COLO668 (cell line): ENCODE results near the gene RAPGEF5.

Source experiments
- DNase-seq: peaks from one replicate; lab custom pipeline; 2025; ENCODE audit not compliant: unreplicated experiment; lab: John Stamatoyannopoulos, UW

RAPGEF5 gene

DNA sequence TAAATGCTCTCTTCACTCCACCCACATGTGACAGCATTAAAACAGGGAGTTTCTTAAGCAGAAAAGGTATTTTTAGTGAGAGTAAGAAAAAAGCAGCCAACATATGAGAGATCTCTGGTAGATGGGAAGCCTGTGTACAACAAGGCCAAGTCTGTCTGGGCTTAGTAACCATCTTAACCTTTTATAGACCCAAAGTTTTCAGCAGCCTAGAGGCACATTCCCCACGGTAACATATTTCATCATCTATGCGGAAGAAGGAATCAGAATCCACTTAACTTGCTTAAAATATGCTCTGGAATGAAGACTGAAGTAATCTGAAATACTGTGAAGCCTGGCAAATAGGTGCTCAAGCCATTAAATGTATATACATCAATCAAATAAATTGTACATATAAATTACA lies 127.8 kb downstream of the RAPGEF5 start:
- no peak for DNase-seq

DNA sequence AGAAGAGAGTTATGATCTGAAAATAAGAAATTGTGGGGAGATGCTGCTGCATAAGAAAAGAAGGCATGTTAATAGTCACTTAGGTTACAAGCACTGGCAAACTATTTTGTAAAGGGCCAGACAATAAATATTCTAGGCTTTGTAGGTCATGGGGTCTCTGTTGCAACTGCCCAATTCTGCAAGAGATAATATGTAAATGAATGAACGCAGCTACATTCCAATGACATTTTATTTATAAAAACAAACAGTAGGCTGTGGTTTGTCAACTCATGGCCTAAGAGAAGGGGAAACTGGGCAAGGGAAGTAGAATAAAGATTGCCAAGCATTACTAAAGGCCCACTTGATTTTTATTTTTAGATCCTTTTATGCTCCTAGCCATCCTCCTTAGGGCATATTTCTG lies 133.1 kb downstream of the RAPGEF5 start:
- DNase-seq, result no peak

DNA sequence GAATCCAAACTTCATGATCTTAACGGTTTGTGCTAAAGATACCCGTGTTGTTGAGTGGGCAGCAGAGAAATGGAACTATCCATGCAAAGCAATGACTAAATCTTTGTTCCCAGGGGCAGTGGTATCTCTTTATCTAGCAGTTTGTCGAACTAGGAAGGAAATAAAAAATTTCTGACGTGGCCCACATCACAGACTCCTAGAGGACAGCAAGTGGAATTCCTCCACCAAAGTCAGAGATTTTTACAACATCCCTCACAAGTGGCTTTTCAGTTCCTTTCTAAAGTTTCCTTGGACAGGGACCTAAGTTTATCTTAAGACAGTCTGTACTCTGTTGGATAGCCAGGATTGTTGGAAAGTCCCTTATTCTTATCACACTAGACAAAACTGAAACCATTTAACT lies 136.0 kb downstream of the RAPGEF5 start:
- no peak for DNase-seq

DNA sequence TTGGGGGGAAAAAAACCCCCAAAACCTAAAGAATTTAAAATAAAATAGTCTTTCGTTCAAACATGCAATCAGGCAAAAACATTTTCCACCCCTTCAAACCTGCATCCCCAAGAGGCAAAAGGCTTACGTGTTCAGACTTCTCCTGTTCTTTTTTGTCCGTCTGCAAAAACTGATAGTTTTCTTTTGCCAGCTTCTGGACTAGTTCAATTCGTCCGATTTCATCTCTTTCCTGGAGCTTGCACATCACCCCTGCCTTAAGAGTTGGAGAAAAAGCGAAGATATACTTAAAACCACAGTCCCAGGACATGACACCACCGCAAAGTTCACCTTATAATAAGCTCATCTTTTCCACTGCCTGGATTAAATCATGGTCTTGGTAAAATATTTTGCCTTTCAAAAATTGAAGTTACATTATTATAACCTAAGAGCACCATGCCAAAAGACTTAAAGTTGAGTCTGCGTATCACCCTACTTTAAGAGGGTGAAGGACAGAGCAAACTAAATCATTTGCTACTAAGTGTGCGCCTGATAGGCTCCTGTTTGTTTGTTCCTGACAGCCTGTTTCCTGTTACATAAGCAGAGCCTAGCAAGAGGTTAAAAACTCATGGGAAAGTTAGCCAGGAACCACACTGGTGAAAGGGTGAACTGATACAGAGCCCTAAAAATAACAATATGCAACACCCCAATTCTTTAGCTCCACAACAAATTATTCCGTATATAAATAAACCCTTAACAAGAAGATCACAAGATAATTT lies 137.0 kb downstream of the RAPGEF5 start:
- no peak for DNase-seq

DNA sequence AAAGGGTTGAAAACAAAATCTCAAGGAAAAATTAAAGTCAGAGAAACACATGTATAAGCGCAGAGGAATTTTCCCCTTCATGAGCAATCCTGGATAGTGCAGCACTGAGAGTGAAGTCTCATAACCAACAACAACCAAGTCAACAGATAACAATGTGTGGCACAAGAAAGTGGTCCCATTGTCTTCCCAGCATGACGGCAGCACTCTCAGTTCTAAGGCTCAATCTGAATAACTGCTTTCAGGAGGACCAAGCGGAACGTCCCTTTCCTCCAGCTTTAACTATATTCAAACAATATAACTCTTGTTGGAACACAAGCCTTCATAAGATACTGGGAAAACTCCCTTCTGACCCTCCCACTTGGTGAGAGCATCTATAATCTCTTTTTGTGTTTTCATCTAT lies 137.9 kb downstream of the RAPGEF5 start:
- no peak for DNase-seq

DNA sequence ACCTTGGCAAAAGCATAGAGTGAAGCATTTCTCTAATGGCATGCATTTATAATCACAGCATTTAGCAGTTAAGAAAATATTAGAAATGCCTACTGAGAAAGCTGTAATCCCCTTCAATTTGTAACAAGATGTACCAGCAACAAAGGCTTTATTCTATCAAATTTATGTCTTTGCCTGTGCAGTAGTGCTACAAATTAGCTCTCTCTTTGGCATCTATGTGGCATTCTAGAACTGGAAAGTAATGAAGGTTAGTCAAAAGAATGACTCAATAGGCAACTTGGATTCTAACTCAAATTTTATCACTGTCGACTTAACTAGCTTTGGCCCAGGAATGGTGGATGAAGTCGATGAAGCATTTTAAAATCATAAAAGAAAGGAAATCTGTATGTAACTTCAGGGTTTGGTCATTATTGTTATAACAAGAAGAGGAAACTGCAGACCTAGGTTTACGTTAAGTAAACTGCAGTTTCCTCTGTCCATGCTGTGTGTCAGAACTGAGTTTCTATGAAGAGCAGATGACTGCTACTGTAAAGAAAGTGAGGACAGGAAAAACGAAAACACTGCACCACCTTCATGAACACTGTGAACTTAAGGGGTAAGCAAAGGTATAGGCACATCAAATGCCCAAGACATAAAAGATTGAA lies 140.0 kb downstream of the RAPGEF5 start:
- DNase-seq, result no peak

DNA sequence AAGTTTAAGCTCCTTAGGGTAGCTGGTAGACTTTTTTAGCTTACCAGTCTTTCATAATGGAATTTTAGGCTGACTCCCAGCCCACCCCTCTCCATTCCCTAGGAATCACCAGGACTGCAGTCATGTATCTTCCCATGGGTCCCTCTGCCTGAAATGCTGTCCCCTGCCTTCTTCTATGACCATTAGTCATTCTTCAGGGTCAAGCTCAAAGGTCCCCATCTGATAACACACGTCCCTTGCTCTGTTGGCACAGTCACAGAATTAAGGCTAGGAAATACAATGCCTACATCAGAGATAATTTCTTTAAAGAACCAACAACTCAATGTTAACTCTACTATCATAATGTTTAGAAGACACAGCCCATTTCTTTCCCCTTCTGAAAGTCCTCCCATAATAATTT lies 140.6 kb downstream of the RAPGEF5 start:
- DNase-seq, result no peak

DNA sequence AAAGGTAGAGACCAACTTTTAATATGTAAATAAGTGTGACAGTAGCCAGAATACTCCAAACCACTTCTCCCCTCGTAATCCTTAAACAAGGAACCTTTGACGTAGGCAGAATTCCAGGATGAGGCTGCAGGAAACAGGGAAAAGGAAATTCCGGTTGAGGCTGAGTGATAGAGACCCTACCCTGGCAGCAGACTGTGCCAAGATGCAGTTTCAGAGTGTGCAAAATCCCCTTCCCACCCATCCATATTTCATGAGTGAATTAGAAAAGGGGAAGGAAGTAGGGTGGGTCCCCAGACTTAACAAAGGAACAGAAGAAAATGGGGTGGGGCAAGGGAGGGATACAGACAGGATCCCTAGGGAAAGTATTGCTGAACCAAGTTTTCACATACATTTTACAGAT lies 143.0 kb downstream of the RAPGEF5 start:
- no peak for DNase-seq

DNA sequence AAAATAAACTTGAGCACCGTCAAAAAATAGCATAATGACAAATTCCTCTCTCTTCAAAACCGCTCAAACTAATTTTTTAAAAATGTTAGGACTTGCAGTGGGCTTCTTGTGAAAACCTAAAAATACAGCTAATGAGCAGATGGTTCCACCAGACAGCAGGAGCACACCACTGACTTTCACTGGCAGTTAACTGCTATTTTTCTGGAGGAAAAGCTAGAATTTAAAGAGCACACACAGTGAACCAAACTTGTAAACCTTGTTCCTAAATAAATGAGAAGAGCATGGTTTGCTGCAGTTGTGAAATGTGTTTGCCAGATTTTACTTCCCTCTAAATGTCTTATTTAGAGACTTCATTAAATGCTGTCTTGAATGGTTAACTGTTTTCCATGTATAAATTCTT lies 143.9 kb downstream of the RAPGEF5 start:
- DNase-seq, result no peak

DNA sequence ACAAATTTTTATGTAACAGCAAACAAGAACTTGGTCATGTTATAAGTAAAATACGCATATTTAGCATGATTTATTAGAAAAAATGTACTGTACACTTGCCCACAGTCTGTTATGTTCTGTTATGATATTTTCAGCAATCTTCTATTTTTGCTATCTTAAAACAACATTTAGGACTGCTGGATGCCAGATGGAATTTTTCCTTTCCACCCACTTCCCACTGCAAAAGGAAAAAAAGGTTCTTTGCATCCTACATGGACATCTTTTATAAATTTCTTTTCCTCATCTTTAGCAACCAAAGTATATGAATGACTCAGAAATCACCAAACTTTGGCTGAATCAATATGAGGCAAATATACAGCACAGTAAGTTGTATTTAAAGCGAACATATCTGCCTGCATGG lies 146.0 kb downstream of the RAPGEF5 start:
- DNase-seq, result no peak

DNA sequence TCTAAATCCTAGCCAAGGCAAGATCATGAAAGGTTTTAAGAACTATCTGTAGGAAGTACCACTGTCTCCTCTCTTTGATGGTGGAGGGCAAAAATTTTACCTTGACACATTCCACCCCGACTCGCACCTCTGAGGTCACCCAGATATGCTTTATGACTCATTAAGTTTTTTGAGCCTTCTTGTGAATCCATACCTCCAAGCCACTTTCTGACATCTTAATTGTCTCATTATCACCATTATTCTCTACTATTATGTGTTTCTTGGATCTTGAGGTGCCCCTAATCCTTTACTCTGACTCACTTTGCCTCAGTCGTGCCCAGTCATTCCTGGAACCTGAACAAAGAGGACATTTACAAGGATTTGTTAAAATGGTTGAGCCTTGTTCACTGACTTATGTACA lies 146.6 kb downstream of the RAPGEF5 start:
- no peak for DNase-seq

DNA sequence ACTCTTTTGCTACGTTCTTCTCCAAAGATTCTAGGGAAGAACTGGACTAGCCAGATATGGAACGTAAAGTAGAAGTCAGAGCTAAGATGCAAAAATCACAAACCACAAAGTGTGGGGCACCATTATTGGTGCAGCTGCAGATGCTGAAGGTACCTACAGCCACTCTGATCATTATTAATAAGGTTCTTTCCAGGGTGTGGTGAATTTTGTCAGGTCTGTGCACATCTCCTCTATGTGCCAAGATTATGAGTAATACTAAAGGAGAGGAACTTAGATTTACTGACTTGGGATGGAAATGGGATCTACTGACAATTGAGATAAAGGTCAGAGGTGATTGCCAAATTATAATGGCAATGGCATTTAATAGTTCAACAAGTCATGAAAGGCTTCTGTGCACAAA lies 148.2 kb downstream of the RAPGEF5 start:
- no peak for DNase-seq

DNA sequence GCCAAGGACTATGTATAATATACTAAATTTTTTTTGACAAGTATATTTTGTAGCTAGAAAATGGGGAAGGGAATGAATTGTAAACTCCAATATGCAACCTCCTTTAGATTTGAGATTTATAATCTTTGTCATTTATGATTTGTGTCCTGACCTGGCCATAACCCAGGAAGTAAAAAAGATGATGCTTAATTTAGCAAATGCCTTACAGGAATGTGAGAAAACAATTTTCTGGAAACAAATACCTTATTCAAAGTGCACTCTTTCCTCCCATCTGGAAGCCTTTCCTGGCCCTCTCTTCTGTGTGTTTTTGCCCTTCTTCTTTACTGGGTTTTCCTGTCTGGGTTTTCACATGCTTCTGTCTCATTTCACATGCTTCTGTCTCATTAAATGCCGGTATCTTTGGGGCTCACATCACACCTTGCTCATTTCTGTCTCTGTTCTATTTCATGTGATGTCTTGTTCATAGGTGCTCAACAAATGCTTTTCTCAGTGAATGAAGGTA lies 149.2 kb downstream of the RAPGEF5 start:
- no peak for DNase-seq

DNA sequence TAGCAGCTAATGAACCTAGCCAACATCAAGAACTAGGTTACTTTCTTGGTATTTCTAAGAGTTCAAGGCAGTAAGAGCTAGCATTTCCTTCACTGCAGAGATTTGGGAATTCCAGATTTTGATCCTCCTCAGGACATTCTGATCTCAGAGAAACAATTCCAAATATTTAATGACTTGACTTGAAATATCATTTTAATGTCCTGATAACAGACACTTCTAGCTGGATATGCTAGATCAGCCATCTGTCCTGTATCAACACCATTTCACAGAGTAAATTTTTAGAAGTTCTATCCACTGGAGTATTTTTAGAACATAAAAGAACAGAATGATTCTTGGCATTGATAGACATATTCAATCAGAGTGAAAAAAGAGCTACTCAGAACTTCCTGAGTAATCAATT lies 151.3 kb downstream of the RAPGEF5 start:
- no peak for DNase-seq

DNA sequence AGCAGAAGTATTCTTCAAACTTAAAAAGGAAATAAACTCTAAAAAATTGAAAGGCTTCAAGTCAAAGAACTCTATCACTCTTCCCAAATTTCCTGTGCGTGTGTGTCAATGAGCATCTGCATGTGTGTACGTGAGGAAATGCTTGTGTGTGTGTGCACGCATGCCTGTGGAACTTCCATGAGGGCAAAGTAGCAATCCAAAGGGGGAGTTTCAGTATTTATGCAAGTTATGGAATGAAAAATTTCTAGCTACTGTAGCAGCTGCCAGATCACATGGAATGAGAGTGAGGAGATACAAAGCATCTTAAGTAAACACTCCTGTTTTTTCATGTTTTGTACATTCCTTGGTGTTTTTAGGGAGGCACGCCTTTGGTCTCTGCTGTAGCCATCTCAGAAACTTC lies 152.6 kb downstream of the RAPGEF5 start:
- no peak for DNase-seq

DNA sequence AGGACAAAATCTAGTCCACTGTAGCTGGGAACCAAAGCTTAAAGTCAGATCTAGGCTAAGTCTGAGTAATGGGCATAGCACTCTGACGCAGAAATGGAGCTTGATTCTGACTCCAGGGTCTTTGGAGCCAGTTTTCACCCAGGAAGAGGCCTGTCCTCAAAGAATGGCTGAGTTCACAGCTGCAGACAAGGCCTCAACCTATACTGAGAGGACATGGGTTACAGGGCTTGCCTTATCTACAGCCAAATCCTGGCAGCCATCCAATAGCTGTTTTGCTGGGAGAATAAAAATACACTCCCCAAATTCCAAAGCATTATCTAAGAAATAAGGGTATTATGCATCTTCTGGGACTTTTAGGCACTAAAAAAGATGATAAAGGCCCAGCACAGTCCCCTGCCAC lies 154.8 kb downstream of the RAPGEF5 start:
- DNase-seq, result no peak

DNA sequence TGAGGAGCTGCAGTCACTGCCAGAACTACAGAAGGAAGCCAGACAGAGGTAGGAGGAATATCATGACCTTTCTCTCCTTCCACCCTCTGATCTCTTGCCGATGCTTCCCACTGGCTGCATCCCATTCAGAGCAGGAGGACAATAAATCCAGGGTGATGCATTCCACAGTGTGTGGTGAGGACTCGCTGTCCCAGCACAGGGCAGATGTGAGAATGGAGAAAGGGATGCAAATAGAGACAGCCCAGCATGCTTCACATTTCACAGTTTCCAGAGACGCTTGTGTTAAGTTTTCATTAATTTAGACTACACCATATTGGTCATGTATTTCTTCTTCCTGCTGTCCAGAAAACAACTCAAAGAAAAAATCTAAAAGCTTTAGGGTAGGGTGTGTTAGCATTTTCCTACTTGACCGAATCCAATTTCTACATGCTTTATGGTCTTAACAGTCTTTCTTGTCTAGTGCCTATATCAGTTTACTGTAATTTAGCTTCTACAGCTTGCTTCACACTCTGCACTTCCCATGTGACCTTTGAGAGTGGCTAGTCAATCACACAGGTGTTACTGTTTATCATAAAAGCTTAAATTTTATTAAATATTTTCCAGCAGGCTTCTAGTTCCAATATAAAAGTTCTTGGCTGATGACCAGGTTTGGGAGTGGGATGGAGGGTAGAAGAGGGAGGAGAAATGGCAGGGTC lies 155.6 kb downstream of the RAPGEF5 start:
- DNase-seq, result no peak

DNA sequence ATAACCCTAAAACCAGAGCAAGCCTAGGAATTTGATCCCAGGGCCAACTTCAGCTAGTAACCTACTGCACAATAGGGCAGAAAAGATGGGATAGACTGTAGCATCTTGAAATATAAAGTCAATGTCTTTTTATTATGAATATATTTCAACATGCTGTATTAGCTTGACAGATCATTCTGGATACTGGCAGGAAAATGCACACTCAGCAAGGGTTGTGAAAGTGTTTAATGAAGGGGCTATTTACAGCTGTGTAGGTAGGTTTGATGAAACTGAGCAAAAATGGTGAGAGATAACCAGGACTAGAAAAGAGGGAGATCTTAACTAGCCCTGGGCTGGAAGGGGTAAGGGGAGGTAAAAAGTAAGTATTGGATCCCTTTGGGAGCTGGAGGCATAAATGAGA lies 156.2 kb downstream of the RAPGEF5 start:
- DNase-seq, result no peak

DNA sequence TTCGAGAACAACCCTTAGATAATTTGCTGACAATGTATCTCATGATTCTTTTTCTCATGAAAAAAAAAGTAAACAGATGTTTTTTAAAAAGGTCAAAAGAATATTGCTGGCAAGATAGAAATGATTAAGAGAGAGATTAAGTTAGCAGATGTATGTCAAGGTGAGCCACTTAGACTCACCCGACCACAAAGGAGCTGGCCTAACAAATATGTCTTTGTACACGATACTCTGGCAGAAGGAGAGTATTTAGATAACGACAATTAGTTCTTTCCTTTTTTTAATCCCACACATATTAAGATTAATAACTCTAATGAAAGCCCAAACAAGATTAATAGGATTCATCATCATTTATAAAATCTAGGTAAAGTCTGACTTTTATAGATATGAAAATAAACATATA lies 156.7 kb downstream of the RAPGEF5 start:
- DNase-seq, result no peak

DNA sequence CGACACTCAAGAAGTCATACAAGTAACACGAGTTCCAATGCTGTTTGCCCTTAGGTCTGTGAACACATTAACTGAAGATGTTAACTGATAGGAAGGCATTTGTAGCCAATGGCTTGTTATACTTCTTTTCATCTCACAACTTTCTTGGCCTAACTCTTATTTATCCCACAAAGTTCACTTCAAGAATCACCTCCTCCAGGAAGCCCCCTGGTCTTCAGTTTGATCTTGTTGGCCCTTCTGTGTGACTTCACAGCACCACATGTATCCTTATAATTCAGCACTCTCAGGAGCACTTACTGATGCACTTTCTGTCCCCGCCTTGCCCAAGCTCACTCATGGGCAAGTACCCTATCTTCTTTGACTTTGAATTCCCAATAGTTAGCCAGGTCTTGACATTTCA lies 159.6 kb downstream of the RAPGEF5 start:
- no peak for DNase-seq

DNA sequence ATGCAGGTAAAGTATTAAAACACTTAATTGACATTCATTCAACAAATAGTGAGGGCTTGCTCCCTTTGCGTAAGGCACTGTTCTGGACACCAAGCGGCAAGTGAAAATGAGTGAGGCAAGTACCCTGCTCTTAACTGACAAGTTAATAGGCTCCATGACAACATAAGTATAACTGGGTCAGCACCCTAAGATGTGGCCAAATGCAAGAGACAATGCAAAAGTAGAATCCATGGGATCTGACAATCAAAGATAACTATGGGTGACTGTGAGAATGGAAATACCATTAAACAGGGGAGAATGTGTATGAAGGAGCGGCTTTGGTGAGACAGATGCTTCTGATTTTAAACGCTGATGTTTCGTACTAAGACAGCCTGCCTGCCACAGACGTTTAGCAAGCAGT lies 160.5 kb downstream of the RAPGEF5 start:
- no peak for DNase-seq
